HG03139 (cell line): ENCODE results near the gene CR1L.
"Not testable (repeated sequence)": the region's sequence is repeated elsewhere in the genome, so short reads cannot be mapped to it uniquely, and the experiment has no call there.

Source experiments
- ATAC-seq: cut with Tn5 transposase; IDR thresholded peaks from one replicate; pipeline ENCODE4 v1.9.1; 2021; ENCODE audit not compliant: unreplicated experiment

CR1L gene

GRCh38 chr1:207680590-207681388 lies 35.9 kb downstream of the CR1L start:
- ATAC-seq = not testable (repeated sequence)

DNA sequence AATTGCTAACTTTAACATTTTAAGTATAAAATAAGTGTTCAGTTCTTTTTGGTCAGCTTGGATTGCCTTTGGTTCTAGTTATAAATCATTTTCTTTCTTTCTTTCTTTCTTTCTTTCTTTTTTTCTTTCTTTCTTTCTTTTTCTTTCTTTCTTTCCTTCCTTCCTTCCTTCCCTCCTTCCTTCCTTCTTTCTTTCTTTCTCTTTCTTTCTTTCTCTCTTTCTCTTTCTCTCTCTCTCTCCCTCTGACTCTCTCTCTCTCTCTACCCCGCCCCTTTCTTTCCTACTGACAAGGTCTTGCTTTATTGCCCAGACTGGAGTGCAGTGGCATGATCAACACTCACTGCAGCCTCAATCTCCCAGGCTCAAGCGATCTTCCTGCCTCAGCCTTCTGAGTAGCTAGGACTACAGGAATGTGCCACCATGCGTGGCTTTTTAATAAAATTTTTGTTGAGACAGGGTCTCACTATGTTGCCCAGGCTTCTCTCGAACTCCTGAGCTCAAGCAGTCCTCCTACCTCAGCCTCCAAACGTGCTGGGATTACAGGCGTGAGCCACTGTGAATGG lies 38.0 kb downstream of the CR1L start:
- not testable (repeated sequence) for ATAC-seq

- ATAC-seq = not testable (repeated sequence)
Observed at GRCh38 chr1:207690551-207690950, 45.6 kb downstream of the CR1L start.

GRCh38 chr1:207691010-207691409 lies 46.1 kb downstream of the CR1L start:
- no peak for ATAC-seq

- no peak for ATAC-seq
Observed at GRCh38 chr1:207691841-207692240, 46.9 kb downstream of the CR1L start.

DNA sequence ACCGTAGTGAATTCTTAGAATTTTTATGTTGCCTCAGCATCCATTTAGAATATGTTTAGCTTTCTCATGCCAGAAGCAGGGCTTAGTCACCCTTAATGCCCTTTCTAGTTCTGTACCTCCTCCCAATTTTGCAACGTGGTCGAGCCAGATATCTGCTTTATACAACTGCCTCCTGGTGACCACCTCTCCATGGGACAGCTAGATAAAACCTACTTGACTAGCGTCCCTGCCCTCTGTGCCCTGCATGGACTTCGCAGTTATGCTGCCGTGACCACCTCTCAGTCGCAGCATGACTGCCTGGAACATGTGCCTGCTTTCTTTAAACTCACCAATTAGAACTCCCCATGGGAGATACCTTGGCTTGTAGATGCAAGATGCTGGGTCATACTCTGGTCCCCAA lies 47.4 kb downstream of the CR1L start:
- not testable (repeated sequence) for ATAC-seq

- no peak for ATAC-seq
Observed at GRCh38 chr1:207695891-207696290, 51.0 kb downstream of the CR1L start.

- no peak for ATAC-seq
Observed at GRCh38 chr1:207698822-207699483, 54.0 kb downstream of the CR1L start.

DNA sequence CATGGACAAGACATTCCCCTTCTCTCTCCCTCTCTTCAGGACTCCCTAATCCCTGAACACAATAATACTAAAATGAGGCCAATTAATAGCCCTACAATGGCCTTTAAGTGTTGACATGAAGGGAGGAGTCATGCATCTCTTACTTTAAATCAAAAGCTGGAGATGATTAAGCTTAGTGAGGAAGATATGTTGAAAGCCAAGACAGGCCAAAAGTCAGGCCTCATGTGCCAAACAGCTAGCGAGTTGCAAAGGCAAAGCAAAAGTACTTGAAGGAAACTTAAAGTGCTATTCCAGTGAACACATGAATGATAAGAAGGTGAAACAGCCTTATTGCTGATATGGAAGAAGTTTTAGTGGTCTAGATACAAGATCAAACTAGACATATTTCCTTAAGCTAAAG lies 57.4 kb downstream of the CR1L start:
- ATAC-seq = no peak

DNA sequence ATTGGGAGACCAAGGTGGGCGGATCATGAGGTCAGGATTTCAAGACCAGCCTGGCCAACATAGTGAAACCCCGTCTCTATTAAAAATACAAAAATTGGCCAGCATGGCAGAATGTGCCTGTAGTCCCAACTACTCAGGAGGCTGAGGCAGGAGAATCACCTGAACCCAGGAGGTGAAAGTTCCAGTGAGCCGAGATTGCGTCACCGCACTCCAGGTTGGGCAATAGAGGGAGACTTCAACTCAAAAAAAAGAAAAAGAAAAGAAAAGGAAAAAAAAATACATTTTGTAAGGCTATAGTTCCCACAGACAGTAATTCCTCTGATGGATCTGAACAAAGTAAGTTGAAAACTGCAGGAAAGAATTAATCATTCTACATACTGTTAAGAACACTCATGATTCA lies 58.8 kb downstream of the CR1L start:
- ATAC-seq = no peak

- ATAC-seq = not testable (repeated sequence)
Observed at GRCh38 chr1:207708004-207708403, 63.1 kb downstream of the CR1L start.

GRCh38 chr1:207711285-207711684 lies 66.4 kb downstream of the CR1L start:
- no peak for ATAC-seq

DNA sequence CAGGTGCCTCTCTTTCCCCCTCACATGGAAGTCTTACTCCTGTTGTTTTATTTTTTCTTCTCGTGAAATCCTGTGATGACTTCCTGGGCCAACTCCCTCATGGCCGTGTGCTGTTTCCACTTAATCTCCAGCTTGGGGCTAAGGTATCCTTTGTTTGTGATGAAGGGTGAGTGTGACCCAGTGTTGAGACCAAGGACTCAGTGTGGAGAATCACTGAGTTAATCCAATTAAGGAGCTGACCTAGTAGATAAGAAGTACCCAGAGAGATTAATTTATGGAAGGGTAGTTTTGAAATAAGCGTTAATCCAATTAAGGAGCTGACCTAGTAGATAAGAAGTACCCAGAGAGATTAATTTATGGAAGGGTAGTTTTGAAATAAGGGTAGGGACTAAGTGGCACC lies 67.8 kb downstream of the CR1L start:
- ATAC-seq = not testable (repeated sequence)

DNA sequence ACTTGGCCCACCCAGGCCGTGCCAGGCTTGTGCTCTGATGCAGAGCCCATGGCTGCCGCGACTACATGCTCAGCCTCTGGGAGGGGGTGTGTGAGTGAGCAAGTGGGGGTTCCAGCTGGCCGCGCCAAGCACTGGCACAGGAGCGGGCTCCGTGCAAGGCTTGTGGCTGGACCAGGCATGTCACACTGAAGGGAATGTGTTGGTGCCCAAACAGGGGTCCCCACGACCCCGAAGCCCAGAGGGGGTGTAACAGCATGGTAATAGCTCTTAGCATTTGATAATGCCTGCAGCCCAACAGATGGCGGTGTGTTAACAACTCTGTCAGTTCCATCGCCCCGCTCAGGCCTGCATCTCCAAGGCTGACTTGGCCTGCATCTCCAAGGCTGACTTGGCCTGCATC lies 68.6 kb downstream of the CR1L start:
- no peak for ATAC-seq

DNA sequence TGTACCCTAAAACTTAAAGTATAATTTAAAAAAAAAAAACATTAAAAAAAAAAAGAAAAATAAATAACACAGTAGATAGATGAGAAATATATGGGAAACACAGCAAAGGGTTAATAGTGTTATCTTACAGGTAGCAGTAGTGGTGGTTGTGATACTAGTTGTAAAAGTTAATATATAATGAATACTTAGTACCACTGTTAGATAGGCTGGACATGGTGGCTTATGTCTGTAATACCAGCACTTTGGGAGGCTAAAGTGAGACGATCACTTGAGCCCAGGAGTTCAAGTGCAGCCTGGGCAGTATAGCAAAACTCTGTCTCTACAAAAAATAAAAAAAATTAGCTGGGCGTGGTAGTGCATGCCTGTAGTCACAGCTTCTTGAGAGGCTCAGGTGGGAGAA lies 74.3 kb downstream of the CR1L start:
- no peak for ATAC-seq

GRCh38 chr1:207728200-207728858 lies 83.4 kb downstream of the CR1L start:
- ATAC-seq = not testable (repeated sequence)

DNA sequence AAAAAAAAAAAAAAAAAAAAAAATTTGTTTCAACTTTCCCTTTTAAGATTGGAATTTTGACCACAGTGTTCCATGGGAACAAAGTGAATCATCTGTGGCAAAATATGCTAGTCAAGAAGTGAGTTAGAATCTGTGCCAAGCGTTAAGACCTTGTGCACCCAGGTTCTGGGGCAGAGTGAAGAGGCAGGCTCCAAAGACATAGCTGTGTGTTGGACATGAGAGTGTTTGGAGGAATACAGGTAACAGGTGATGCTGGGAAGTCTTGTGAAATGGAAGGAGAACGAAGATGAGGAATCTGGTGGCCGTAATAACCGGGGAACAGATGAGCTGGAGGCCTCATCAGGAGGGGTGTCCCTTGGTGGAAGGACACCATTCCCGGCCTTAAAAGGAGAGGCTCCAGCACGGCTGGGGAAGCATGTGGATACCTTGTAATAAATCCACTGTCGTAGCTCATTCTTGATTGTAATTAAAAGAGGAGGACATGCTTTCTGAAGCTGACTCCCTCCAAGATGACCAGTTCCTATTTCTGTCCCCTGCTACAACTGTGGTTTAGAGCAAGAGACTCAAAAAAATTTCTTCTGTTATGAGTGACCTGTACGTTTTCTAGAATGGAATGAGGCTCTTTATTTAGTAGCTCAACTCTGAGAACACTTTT lies 92.7 kb downstream of the CR1L start:
- not testable (repeated sequence) for ATAC-seq

DNA sequence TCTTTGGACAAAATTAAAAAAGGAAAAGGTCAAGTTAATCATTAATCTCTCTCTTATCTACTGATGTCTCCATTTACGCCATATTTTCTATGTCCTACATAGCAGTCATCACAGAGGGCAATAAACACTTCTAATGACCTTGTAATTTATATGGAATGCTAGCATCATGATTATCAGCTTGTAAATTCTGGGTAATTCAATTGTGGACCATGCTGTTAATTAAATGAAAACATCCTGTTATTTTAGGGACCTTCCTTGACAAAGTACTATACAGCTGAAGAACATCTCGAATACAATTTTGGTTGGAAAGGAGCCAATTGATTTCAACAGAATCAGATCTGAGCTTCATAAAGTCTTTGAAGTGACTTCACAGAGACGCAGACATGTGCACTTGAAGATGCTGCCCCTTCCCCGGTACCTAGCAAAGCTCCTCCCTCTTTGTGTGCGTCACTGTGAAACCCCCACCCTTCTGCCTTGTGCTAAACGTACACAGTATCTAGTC lies 93.3 kb downstream of the CR1L start:
- ATAC-seq = not testable (repeated sequence)

GRCh38 chr1:207740207-207740606 lies 95.3 kb downstream of the CR1L start:
- ATAC-seq = no peak

GRCh38 chr1:207742850-207743555 lies 98.1 kb downstream of the CR1L start:
- ATAC-seq = no peak
